Naive B cell (primary cell): ENCODE measurements around the gene NTM. TPM values are rescaled to one million over a fixed set of nuclear protein-coding genes. Genes with fewer than 3 reads are reported as not detected.

Source experiments
- ATAC-seq, 2 donors: fragments of 150-1000 bp; cut with Tn5 transposase; 2 replicates each; pipeline ENCODE4 v1.10.0; 2021; ENCODE audit warnings: low read depth in 2 of 2, mild to moderate bottlenecking in 2 of 2, moderate library complexity in 2 of 2
- DNase-seq: peaks from one replicate; pipeline ENCODE4 v3.0.0; 2022
- H3K27ac Mint-ChIP-seq, 6 donors: one replicate each; pipeline ENCODE4 v1.8.0; 2020 to 2022; ENCODE audit warnings: mild to moderate bottlenecking in 6 of 6, mixed read lengths in 6 of 6, moderate library complexity in 5 of 6, inconsistent platforms in 2 of 6
- H3K27me3 Mint-ChIP-seq, 3 donors: one replicate each; pipeline ENCODE4 v1.8.0; 2021 to 2022; ENCODE audit warnings: mixed read lengths in 3 of 3, mild to moderate bottlenecking in 1 of 3
- H3K36me3 Mint-ChIP-seq, 2 donors: one replicate each; pipeline ENCODE4 v1.8.0; 2020 to 2022; ENCODE audit warnings: mixed read lengths in 2 of 2, inconsistent platforms in 1 of 2, mild to moderate bottlenecking in 1 of 2
- H3K4me1 Mint-ChIP-seq, 3 donors: one replicate each; pipeline ENCODE4 v1.8.0; 2020 to 2022; ENCODE audit warnings: mixed read lengths in 3 of 3, inconsistent platforms in 1 of 3, mild to moderate bottlenecking in 1 of 3, moderate library complexity in 1 of 3
- H3K4me3 Mint-ChIP-seq, 8 donors: one replicate each; pipeline ENCODE4 v1.8.0; 2020 to 2022; ENCODE audit warnings: mild to moderate bottlenecking in 8 of 8, mixed read lengths in 8 of 8, moderate library complexity in 8 of 8, inconsistent platforms in 2 of 8
- H3K9me3 Mint-ChIP-seq, 7 donors: one replicate each; pipeline ENCODE4 v1.8.0; 2020 to 2022; ENCODE audit warnings: mixed read lengths in 7 of 7, mild to moderate bottlenecking in 5 of 7, inconsistent platforms in 2 of 7, moderate library complexity in 1 of 7
- polyA plus RNA-seq, 6 donors: library from polyadenylated mRNA; unstranded; fragments of 300-500 nt; fragmentation: Illumina TruSeq; gene quantifications; one replicate each; pipeline ENCODE4 v1.2.3, GENCODE V29; 2021; ENCODE audit warnings: low read depth in 6 of 6

The NTM gene
- polyA plus RNA-seq, 6 donors from 2014 or later: not detected

GRCh38 chr11:131465746-131466145 lies 95.3 kb downstream of the NTM start:
- H3K9me3 Mint-ChIP-seq: peaks cover 0 to 7% (median 2%) of the 10 kb centered on the region in 7 donors
- H3K4me1 Mint-ChIP-seq: no peaks in the 10 kb centered on the region
- peaks cover 16 to 20% (median 16%) of the 10 kb centered on the region in 3 donors for H3K27me3 Mint-ChIP-seq
- no peak overlapping the region for H3K4me3 Mint-ChIP-seq
- no peaks in the 10 kb centered on the region for H3K36me3 Mint-ChIP-seq
- ATAC-seq (no peak), DNase-seq (no peak)
- H3K27ac Mint-ChIP-seq: peak overlapping the region in 1 of 6 donors; percentile 10

- Mint-ChIP-seq H3K9me3 (peaks cover 0 to 11% (median 1%) of the 10 kb centered on the region in 7 donors), H3K4me3 (no peak overlapping the region), H3K36me3 (no peaks in the 10 kb centered on the region), H3K27me3 (peaks cover 15 to 20% (median 16%) of the 10 kb centered on the region in 3 donors), H3K4me1 (no peaks in the 10 kb centered on the region), H3K27ac (no peak overlapping the region)
- no peak for DNase-seq
- ATAC-seq: no peak
These were observed 97.4 kb downstream of the NTM start for GRCh38 chr11:131467645-131468394.

- H3K27me3 Mint-ChIP-seq: peaks cover 12 to 20% (median 12%) of the 10 kb centered on the region in 3 donors
- peaks cover 0 to 10% (median 1%) of the 10 kb centered on the region in 7 donors for H3K9me3 Mint-ChIP-seq
- no peak overlapping the region for H3K4me3 Mint-ChIP-seq
- ATAC-seq (no peak), DNase-seq (no peak)
- no peak overlapping the region for H3K27ac Mint-ChIP-seq
- H3K4me1 Mint-ChIP-seq: no peaks in the 10 kb centered on the region
- H3K36me3 Mint-ChIP-seq: no peaks in the 10 kb centered on the region
These were observed 98.2 kb downstream of the NTM start for GRCh38 chr11:131468565-131468964.

GRCh38 chr11:131470216-131470925 lies 100.0 kb downstream of the NTM start:
- H3K27ac Mint-ChIP-seq: peak overlapping the region in 1 of 6 donors; percentile 6
- no peaks in the 10 kb centered on the region for H3K4me1 Mint-ChIP-seq
- DNase-seq: no peak
- peaks cover 0 to 12% (median 4%) of the 10 kb centered on the region in 7 donors for H3K9me3 Mint-ChIP-seq
- H3K27me3 Mint-ChIP-seq: peaks cover 0 to 16% (median 8%) of the 10 kb centered on the region in 3 donors
- ATAC-seq: no peak
- no peak overlapping the region for H3K4me3 Mint-ChIP-seq
- H3K36me3 Mint-ChIP-seq: no peaks in the 10 kb centered on the region

GRCh38 chr11:131471976-131472375 lies 101.6 kb downstream of the NTM start:
- no peak for DNase-seq
- Mint-ChIP-seq H3K36me3 (no peaks in the 10 kb centered on the region), H3K27me3 (peaks cover 0 to 16% (median 8%) of the 10 kb centered on the region in 3 donors), H3K4me3 (no peak overlapping the region), H3K9me3 (peaks cover 0 to 12% (median 4%) of the 10 kb centered on the region in 7 donors), H3K4me1 (no peaks in the 10 kb centered on the region), H3K27ac (no peak overlapping the region)
- no peak for ATAC-seq

- Mint-ChIP-seq H3K9me3 (peaks cover 0 to 12% (median 5%) of the 10 kb centered on the region in 7 donors), H3K4me3 (no peak overlapping the region), H3K27me3 (peaks cover 0 to 15% (median 8%) of the 10 kb centered on the region in 3 donors), H3K4me1 (no peaks in the 10 kb centered on the region), H3K36me3 (no peaks in the 10 kb centered on the region), H3K27ac (no peak overlapping the region)
- no peak for DNase-seq
- no peak for ATAC-seq
These were observed 104.5 kb downstream of the NTM start for GRCh38 chr11:131474947-131475346.

- Mint-ChIP-seq H3K4me3 (no peak overlapping the region), H3K9me3 (peaks cover 0 to 12% (median 5%) of the 10 kb centered on the region in 7 donors), H3K27ac (no peak overlapping the region), H3K4me1 (no peaks in the 10 kb centered on the region), H3K36me3 (no peaks in the 10 kb centered on the region), H3K27me3 (peaks cover 0 to 8% (median 8%) of the 10 kb centered on the region in 3 donors)
- ATAC-seq: no peak
- DNase-seq: no peak
These were observed 105.9 kb downstream of the NTM start for GRCh38 chr11:131476266-131476665.

GRCh38 chr11:131478341-131478740 lies 107.9 kb downstream of the NTM start:
- Mint-ChIP-seq H3K4me1 (no peaks in the 10 kb centered on the region), H3K9me3 (peaks cover 0 to 12% (median 5%) of the 10 kb centered on the region in 7 donors), H3K27me3 (peaks cover 0 to 8% (median 6%) of the 10 kb centered on the region in 3 donors), H3K27ac (no peak overlapping the region), H3K4me3 (no peak overlapping the region), H3K36me3 (no peaks in the 10 kb centered on the region)
- ATAC-seq (no peak), DNase-seq (no peak)

GRCh38 chr11:131481303-131481702 lies 110.9 kb downstream of the NTM start:
- Mint-ChIP-seq H3K36me3 (no peaks in the 10 kb centered on the region), H3K27ac (no peak overlapping the region), H3K4me1 (no peaks in the 10 kb centered on the region), H3K4me3 (no peak overlapping the region), H3K9me3 (peaks cover 0 to 6% (median 3%) of the 10 kb centered on the region in 7 donors), H3K27me3 (no peaks in the 10 kb centered on the region)
- no peak for ATAC-seq
- no peak for DNase-seq

- no peak overlapping the region for H3K4me3 Mint-ChIP-seq
- no peaks in the 10 kb centered on the region for H3K36me3 Mint-ChIP-seq
- no peaks in the 10 kb centered on the region for H3K4me1 Mint-ChIP-seq
- H3K27me3 Mint-ChIP-seq: no peaks in the 10 kb centered on the region
- DNase-seq: no peak
- H3K27ac Mint-ChIP-seq: no peak overlapping the region
- H3K9me3 Mint-ChIP-seq: peaks cover 0 to 10% (median 4%) of the 10 kb centered on the region in 7 donors
- ATAC-seq: no peak
These were observed 111.6 kb downstream of the NTM start for GRCh38 chr11:131481971-131482370.

- no peaks in the 10 kb centered on the region for H3K27me3 Mint-ChIP-seq
- H3K27ac Mint-ChIP-seq: no peak overlapping the region
- ATAC-seq (no peak), DNase-seq (no peak)
- no peaks in the 10 kb centered on the region for H3K36me3 Mint-ChIP-seq
- H3K4me3 Mint-ChIP-seq: no peak overlapping the region
- H3K4me1 Mint-ChIP-seq: no peaks in the 10 kb centered on the region
- H3K9me3 Mint-ChIP-seq: peaks cover 0 to 10% (median 3%) of the 10 kb centered on the region in 7 donors
These were observed 113.0 kb downstream of the NTM start for GRCh38 chr11:131483453-131483852.

GRCh38 chr11:131483877-131484276 lies 113.5 kb downstream of the NTM start:
- H3K4me1 Mint-ChIP-seq: no peaks in the 10 kb centered on the region
- H3K4me3 Mint-ChIP-seq: no peak overlapping the region
- no peak overlapping the region for H3K27ac Mint-ChIP-seq
- no peaks in the 10 kb centered on the region for H3K27me3 Mint-ChIP-seq
- peaks cover 0 to 10% (median 3%) of the 10 kb centered on the region in 7 donors for H3K9me3 Mint-ChIP-seq
- H3K36me3 Mint-ChIP-seq: no peaks in the 10 kb centered on the region
- ATAC-seq: no peak
- DNase-seq: no peak

GRCh38 chr11:131486100-131486499 lies 115.7 kb downstream of the NTM start:
- Mint-ChIP-seq H3K27ac (peak overlapping the region in 1 of 6 donors; percentile 51), H3K4me1 (no peaks in the 10 kb centered on the region), H3K27me3 (no peaks in the 10 kb centered on the region), H3K9me3 (peaks cover 0 to 10% (median 3%) of the 10 kb centered on the region in 7 donors), H3K36me3 (no peaks in the 10 kb centered on the region), H3K4me3 (no peak overlapping the region)
- DNase-seq (no peak), ATAC-seq (no peak)
